PC-9 (cell line): Measurements from ENCODE around the gene VSIG4. TPM values are rescaled to one million over a fixed set of nuclear protein-coding genes. Genes with fewer than 3 reads are reported as not detected.

Experiments used
- BruUV-seq: library from RNA; stranded (reverse); fragments of 400-500 nt; replicated peaks from 2 replicates; lab custom pipeline; 2021; lab: Mats Ljungman, UMichigan
- CTCF ChIA-PET: fragments of 300-600 bp; sonication (Branson Sonifier 250); formaldehyde crosslinking; loops from one replicate; lab custom pipeline; 2022; ENCODE audit warnings: antibody characterized with exemption; lab: Charles Lee
- POLR2A ChIA-PET: fragments of 300-600 bp; sonication (Branson Sonifier 250); formaldehyde crosslinking; loops from one replicate; lab custom pipeline; 2022; ENCODE audit warnings: antibody characterized with exemption; ENCODE audit not compliant: unreplicated experiment; lab: Charles Lee
- DNase-seq, 2 experiments: peaks; one replicate each; pipeline versions ENCODE4 v3.0.0 to v3.0.0-alpha.2; 2015 to 2022; ENCODE audit warnings: mixed read lengths in 1 of 2
- H2AFZ ChIP-seq: fragments of 200-600 bp; sonication (generic); 2 replicates; pipeline ENCODE4 v1.8.1; 2017; ENCODE audit warnings: antibody characterized with exemption
- H3F3A ChIP-seq: fragments of 200-600 bp; sonication (generic); 2 replicates; pipeline ENCODE4 v1.8.1; 2017; ENCODE audit warnings: antibody characterized with exemption, mild to moderate bottlenecking, low read depth; ENCODE audit not compliant: insufficient read depth
- H3K27ac ChIP-seq: fragments of 200-600 bp; sonication (generic); 2 replicates; pipeline ENCODE4 v1.6.1; 2016; ENCODE audit warnings: mixed run types
- H3K27me3 ChIP-seq: fragments of 200-600 bp; sonication (generic); 2 replicates; pipeline ENCODE4 v1.6.1; 2016; ENCODE audit warnings: low read depth, mixed run types; ENCODE audit not compliant: insufficient read depth
- H3K36me3 ChIP-seq: fragments of 200-600 bp; sonication (generic); 2 replicates; pipeline ENCODE4 v1.6.1; 2016; ENCODE audit warnings: low read depth, mixed run types
- H3K4me1 ChIP-seq: fragments of 200-600 bp; sonication (generic); replicated peaks from 2 replicates; pipeline ENCODE4 v1.6.1; 2016; ENCODE audit warnings: mixed run types; ENCODE audit not compliant: insufficient read depth
- H3K4me2 ChIP-seq: fragments of 200-600 bp; sonication (generic); 2 replicates; pipeline ENCODE4 v1.6.1; 2017; ENCODE audit warnings: mixed run types
- H3K4me3 ChIP-seq: fragments of 200-600 bp; sonication (generic); 2 replicates; pipeline ENCODE4 v1.6.1; 2016; ENCODE audit warnings: mixed run types
- H3K79me2 ChIP-seq: fragments of 200-600 bp; sonication (generic); 2 replicates; pipeline ENCODE4 v1.6.1; 2017; ENCODE audit warnings: low read depth, mixed run types
- H3K9me2 ChIP-seq: fragments of 200-600 bp; sonication (generic); 2 replicates; pipeline ENCODE4 v1.8.1; 2017; ENCODE audit warnings: mild to moderate bottlenecking; ENCODE audit not compliant: insufficient read depth
- H3K9me3 ChIP-seq: fragments of 200-600 bp; sonication (generic); 2 replicates; pipeline ENCODE4 v1.8.1; 2016; ENCODE audit warnings: low read depth; ENCODE audit not compliant: insufficient read depth
- H4K20me1 ChIP-seq: fragments of 200-600 bp; sonication (generic); 2 replicates; pipeline ENCODE4 v1.8.1; 2017; ENCODE audit not compliant: insufficient read depth
- EZH2 ChIP-seq: fragments of 200-600 bp; sonication (generic); IDR thresholded peaks from 2 replicates; pipeline ENCODE4 v1.8.0; 2017; ENCODE audit warnings: antibody characterized with exemption, low read depth
- intact Hi-C: fragments of 100-400 bp; cut with micrococcal nuclease; formaldehyde crosslinking; loops from one replicate; pipeline ENCODE4 v1.10.0; 2022; ENCODE audit not compliant: unreplicated experiment
- total RNA-seq: library from RNA; stranded (reverse); gene quantifications from 2 replicates; pipeline ENCODE4 v1.2.3, GENCODE V29; 2021
- TF ChIP-seq, protein P1 (sequence below): fragments of 200-600 bp; sonication (generic); conservative IDR thresholded peaks from 2 replicates; pipeline ENCODE4 v1.6.1; 2017; ENCODE audit warnings: mixed run types, antibody characterized with exemption, mild to moderate bottlenecking, moderate library complexity

Gene VSIG4
- total RNA-seq, 1 experiment from 2014 or later, result not detected

DNA sequence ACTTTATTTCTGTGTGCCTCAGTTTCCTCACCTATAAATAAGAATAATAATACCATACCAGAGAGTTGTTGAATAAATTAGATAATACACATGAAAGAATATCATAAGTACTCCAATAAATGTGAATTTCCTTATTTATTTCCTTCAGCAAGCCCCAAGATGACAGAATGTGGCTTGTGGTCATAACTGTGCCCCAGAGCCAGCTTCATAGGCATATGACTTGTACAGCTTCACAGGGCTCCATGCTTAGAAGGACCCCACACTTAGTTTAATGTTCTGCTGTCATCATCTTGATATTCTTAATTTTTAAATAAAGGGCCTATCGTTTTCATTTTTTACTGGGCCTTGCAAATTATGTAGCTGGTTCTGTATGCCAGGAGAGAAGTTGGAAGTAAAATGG, 25.3 kb downstream of the VSIG4 start:
- TF ChIP-seq, protein P1, sequence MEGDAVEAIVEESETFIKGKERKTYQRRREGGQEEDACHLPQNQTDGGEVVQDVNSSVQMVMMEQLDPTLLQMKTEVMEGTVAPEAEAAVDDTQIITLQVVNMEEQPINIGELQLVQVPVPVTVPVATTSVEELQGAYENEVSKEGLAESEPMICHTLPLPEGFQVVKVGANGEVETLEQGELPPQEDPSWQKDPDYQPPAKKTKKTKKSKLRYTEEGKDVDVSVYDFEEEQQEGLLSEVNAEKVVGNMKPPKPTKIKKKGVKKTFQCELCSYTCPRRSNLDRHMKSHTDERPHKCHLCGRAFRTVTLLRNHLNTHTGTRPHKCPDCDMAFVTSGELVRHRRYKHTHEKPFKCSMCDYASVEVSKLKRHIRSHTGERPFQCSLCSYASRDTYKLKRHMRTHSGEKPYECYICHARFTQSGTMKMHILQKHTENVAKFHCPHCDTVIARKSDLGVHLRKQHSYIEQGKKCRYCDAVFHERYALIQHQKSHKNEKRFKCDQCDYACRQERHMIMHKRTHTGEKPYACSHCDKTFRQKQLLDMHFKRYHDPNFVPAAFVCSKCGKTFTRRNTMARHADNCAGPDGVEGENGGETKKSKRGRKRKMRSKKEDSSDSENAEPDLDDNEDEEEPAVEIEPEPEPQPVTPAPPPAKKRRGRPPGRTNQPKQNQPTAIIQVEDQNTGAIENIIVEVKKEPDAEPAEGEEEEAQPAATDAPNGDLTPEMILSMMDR, result no peak
- no peak for TF ChIP-seq EZH2
- Histone ChIP-seq H3K4me3 (no peak overlapping the region), H3K4me2 (no peak overlapping the region), H3K79me2 (no peaks in the 10 kb centered on the region), H3K27me3 (no peaks in the 10 kb centered on the region), H2AFZ (no peak overlapping the region), H3K36me3 (no peaks in the 10 kb centered on the region), H3K9me3 (no peaks in the 10 kb centered on the region), H3K4me1 (no peaks in the 10 kb centered on the region), H4K20me1 (no peaks in the 10 kb centered on the region), H3K27ac (no peak overlapping the region), H3K9me2 (no peaks in the 10 kb centered on the region), H3F3A (no peaks in the 10 kb centered on the region)
- intact Hi-C loops, result no loop called here
- POLR2A ChIA-PET, result no interaction called here
- BruUV-seq, result no TSS peak
- no peak for DNase-seq
- CTCF ChIA-PET, result no interaction called here

DNA sequence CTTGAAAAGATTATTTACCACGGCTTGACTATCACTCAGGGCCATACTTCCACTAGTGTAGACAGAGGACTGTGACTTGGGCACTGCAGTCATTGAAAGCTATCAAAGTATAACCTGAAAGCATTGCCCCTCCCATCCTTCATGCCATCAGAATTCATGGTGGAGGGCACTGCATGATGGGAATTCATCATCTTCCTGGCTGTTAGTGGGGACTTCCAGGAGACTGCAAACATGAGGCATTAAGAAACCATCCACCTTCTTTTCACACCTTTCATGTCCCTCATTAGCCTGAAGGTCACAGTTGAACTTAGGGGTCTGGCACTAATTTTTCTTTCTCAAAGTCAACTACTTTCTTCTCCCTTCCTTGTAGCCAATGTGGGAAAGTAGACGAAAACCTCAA, 25.8 kb downstream of the VSIG4 start:
- H3K9me3 ChIP-seq, result no peaks in the 10 kb centered on the region
- DNase-seq, result no peak
- intact Hi-C loops, result no loop called here
- POLR2A ChIA-PET, result no interaction called here
- CTCF ChIA-PET, result no interaction called here
- H3K4me2 ChIP-seq, result no peak overlapping the region
- no peaks in the 10 kb centered on the region for H3K36me3 ChIP-seq
- no peak for TF ChIP-seq EZH2
- TF ChIP-seq, protein P1, result no peak
- H4K20me1 ChIP-seq, result no peaks in the 10 kb centered on the region
- no TSS peak for BruUV-seq
- no peaks in the 10 kb centered on the region for H3K27me3 ChIP-seq
- no peak overlapping the region for H2AFZ ChIP-seq
- H3K79me2 ChIP-seq, result no peaks in the 10 kb centered on the region
- no peak overlapping the region for H3K4me3 ChIP-seq
- H3K4me1 ChIP-seq, result no peaks in the 10 kb centered on the region
- no peak overlapping the region for H3K27ac ChIP-seq
- no peaks in the 10 kb centered on the region for H3K9me2 ChIP-seq
- no peaks in the 10 kb centered on the region for H3F3A ChIP-seq

DNA sequence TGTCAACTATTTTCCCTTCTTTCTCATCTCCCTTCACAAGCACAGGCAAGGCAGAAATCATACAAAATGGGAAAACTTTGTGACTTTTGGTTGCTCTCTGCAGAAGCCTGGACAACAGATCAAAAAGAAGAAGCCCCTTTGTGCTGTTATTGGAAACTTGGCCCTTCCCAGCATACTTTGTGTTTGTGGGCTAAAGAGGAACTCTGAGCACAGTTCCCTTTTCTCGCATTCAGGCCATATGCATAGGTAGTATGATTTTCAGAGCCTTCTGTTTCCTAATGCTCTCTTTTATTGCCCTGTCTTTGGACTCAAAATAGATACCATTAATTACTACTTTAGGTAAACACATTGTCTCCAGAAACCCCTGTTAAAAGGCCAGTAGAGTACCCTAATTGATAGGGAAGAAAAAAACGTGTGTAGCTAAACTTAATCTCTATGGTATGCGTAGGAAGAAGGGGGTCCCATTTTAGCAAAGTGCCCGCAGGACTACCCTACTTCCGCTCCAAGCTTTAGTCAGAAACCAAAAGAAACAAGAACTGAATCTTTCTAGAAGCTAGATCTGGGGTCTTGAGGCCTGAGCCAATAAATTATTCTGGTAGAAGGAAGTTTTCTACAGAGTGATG, 26.6 kb downstream of the VSIG4 start:
- DNase-seq, result no peak
- Histone ChIP-seq H3K27ac (no peak overlapping the region), H3K79me2 (no peaks in the 10 kb centered on the region), H4K20me1 (no peaks in the 10 kb centered on the region), H3K4me3 (no peak overlapping the region), H3F3A (no peaks in the 10 kb centered on the region), H3K4me2 (no peak overlapping the region), H3K4me1 (no peaks in the 10 kb centered on the region), H3K9me2 (no peaks in the 10 kb centered on the region), H3K9me3 (no peaks in the 10 kb centered on the region), H3K27me3 (no peaks in the 10 kb centered on the region), H2AFZ (no peak overlapping the region), H3K36me3 (no peaks in the 10 kb centered on the region)
- POLR2A ChIA-PET, result no interaction called here
- TF ChIP-seq EZH2, result no peak
- TF ChIP-seq, protein P1, result no peak
- no TSS peak for BruUV-seq
- CTCF ChIA-PET, result no interaction called here
- intact Hi-C loops, result no loop called here
